GM12878 (cell line): ENCODE measurements around the gene DLST. TPM values are rescaled to one million over a fixed set of nuclear protein-coding genes. Genes with fewer than 3 reads are reported as not detected.

Source experiments
- ATAC-seq: fragments of 200-7000 bp; cut with Tn5 transposase; 3 replicates; pipeline ENCODE4 v1.9.1; 2020; ENCODE audit warnings: mild to moderate bottlenecking, moderate library complexity
- BruUV-seq: library from RNA; stranded (reverse); fragments of 400-500 nt; replicated peaks from 2 replicates; lab custom pipeline; 2021; lab: Mats Ljungman, UMichigan
- CTCF ChIA-PET: fragments of 300-600 bp; sonication (Branson Sonifier 250); formaldehyde crosslinking; extraction: SDS; loops from one replicate; lab custom pipeline; 2021; ENCODE audit warnings: inconsistent platforms; lab: Yijun Ruan, JAX
- POLR2A ChIA-PET: fragments of 350-600 bp; formaldehyde crosslinking; extraction: SDS; loops from one replicate; lab custom pipeline; 2021; ENCODE audit warnings: inconsistent platforms; lab: Charles Lee
- RAD21 ChIA-PET: fragments of 300-600 bp; sonication (Branson Sonifier 250); formaldehyde crosslinking; loops from one replicate; lab custom pipeline; 2023; ENCODE audit warnings: antibody characterized with exemption; ENCODE audit not compliant: unreplicated experiment; lab: Charles Lee
- SMC1A ChIA-PET: fragments of 300-600 bp; sonication (Branson Sonifier 250); formaldehyde crosslinking; loops from one replicate; lab custom pipeline; 2023; ENCODE audit not compliant: unreplicated experiment, uncharacterized antibody; lab: Charles Lee
- DNase-seq: peaks from one replicate; pipeline ENCODE4 v3.0.0-alpha.2; 2011; ENCODE audit warnings: low read depth, low spot score
- FAIRE-seq: peaks from 3 replicates; lab custom pipeline; 2011; peaks lifted over from hg19 to GRCh38; lab: Jason Lieb, UNC
- H2AFZ ChIP-seq: 2 replicates; pipeline ENCODE4 v1.6.0; 2011; ENCODE audit warnings: low read depth, low read length, control low read depth; ENCODE audit not compliant: control insufficient read depth
- H3K27ac ChIP-seq: 2 replicates; pipeline ENCODE4 v1.5.1; 2011; ENCODE audit warnings: control low read depth; ENCODE audit not compliant: control insufficient read depth, insufficient read depth
- H3K27me3 ChIP-seq, 2 experiments: replicated peaks in 1 of 2; 2 replicates each; pipeline versions ENCODE4 v1.6.0 to v1.6.1; 2011; ENCODE audit warnings: low read length in 1 of 2; ENCODE audit not compliant: control insufficient read depth in 2 of 2, insufficient read depth in 2 of 2
- H3K36me3 ChIP-seq, 2 experiments: 2 replicates each; pipeline ENCODE4 v1.5.1; 2011; ENCODE audit warnings: low read length in 1 of 2; ENCODE audit not compliant: control insufficient read depth in 2 of 2, insufficient read depth in 2 of 2
- H3K4me1 ChIP-seq: 2 replicates; pipeline ENCODE4 v1.6.1; 2011; ENCODE audit warnings: mild to moderate bottlenecking, low read length, moderate library complexity, mixed read lengths; ENCODE audit not compliant: control insufficient read depth, insufficient read depth
- H3K4me2 ChIP-seq: 2 replicates; pipeline ENCODE4 v1.6.0; 2011; ENCODE audit warnings: control low read depth; ENCODE audit not compliant: control insufficient read depth, insufficient read depth
- H3K4me3 ChIP-seq: fragments of 200-600 bp; sonication (generic); 2 replicates; pipeline ENCODE4 v1.5.1; 2016
- H3K79me2 ChIP-seq: 2 replicates; pipeline ENCODE4 v1.6.0; 2011; ENCODE audit warnings: low read length; ENCODE audit not compliant: control insufficient read depth, insufficient read depth
- H3K9ac ChIP-seq: 2 replicates; pipeline ENCODE4 v1.8.0; 2011; ENCODE audit warnings: low read length, control low read depth, mixed read lengths; ENCODE audit not compliant: control insufficient read depth, insufficient read depth
- H3K9me3 ChIP-seq: replicated peaks from 3 replicates; pipeline ENCODE4 v1.5.1; 2011; ENCODE audit warnings: mild to moderate bottlenecking, low read length; ENCODE audit not compliant: control insufficient read depth, insufficient read depth
- H4K20me1 ChIP-seq: 2 replicates; pipeline ENCODE4 v1.6.0; 2011; ENCODE audit not compliant: control insufficient read depth, insufficient read depth
- POLR2A ChIP-seq: IDR thresholded peaks from 2 replicates; pipeline ENCODE4 v1.6.1; 2011; ENCODE audit warnings: low read depth, mild to moderate bottlenecking, low read length
- POLR2AphosphoS5 ChIP-seq: IDR thresholded peaks from 2 replicates; pipeline ENCODE4 v1.6.1; 2011; ENCODE audit warnings: mild to moderate bottlenecking, low read length, inconsistent platforms
- SP1 ChIP-seq: IDR thresholded peaks from one replicate; pipeline ENCODE4 v1.6.1; 2011; ENCODE audit warnings: low read depth, low read length
- WGBS: methylation state at CpG from one replicate; pipeline ENCODE4 v1.1.6; 2016; ENCODE audit warnings: low lambda C conversion rate; ENCODE audit not compliant: insufficient replicate concordance, insufficient coverage; ENCODE audit errors: missing lambda C conversion rate; 5-methylcytosine and 5-hydroxymethylcytosine counted together
- in situ Hi-C: fragments of 300-500 bp; cut with MboI; formaldehyde crosslinking; loops from 9 replicates; pipeline ENCODE4 v1.14.3; 2018; ENCODE audit warnings: mixed read lengths
- intact Hi-C: fragments of 100-400 bp; cut with micrococcal nuclease; formaldehyde crosslinking; loops from one replicate; pipeline ENCODE4 v1.14.2; 2022; ENCODE audit not compliant: unreplicated experiment
- polyA plus RNA-seq, 11 experiments: library from polyadenylated mRNA; depleted of rRNA in 4 of 11; unstranded in 6 of 11; stranded (reverse) in 5 of 11; fragments of >200 nt; fragmentation: Nextera tagmentation in 4 of 11; fragmentation: Illumina TruSeq in 1 of 11; extraction: Ambion mirVana in 4 of 11; extraction: Trizol in 1 of 11; gene quantifications; 1 replicate in 1 of 11; 2 replicates in 10 of 11; pipeline versions ENCODE4 v1.2.1 to v1.2.3, GENCODE V29; 2011 to 2016; ENCODE audit warnings: inconsistent platforms in 2 of 11, missing spikeins in 2 of 11, low read depth in 1 of 11
- total RNA-seq, 4 experiments: library from RNA; depleted of rRNA in 3 of 4; stranded (reverse); fragments of >200 nt in 3 of 4; fragmentation: Illumina TruSeq in 1 of 4; extraction: Trizol in 1 of 4; gene quantifications; 2 replicates each; pipeline versions ENCODE4 v1.2.1 to v1.2.3, GENCODE V29; 2013 to 2021

The DLST gene
- total and polyA plus RNA-seq, 10 of the 15 experiments (the other 5 are each of a cell fraction or from before 2014, with no cell fraction given), result 2.9 to 141 (median 67.7) TPM

GRCh38 chr14:74904635-74905503 is 23.2 kb downstream of the DLST start:
- Histone ChIP-seq H3K9ac (no peak overlapping the region), H3K4me3 (no peak overlapping the region), H4K20me1 (no peaks in the 10 kb centered on the region), H3K79me2 (no peaks in the 10 kb centered on the region), H3K4me2 (no peak overlapping the region), H2AFZ (no peak overlapping the region), H3K9me3 (no peaks in the 10 kb centered on the region), H3K4me1 (peaks cover 4% of the 10 kb centered on the region; the same call in 1 of the 2 replicates), H3K36me3 (peaks cover 12 to 22% of the 10 kb centered on the region in 2 experiments; a peak in 3 of 4 replicates), H3K27me3 (no peaks in the 10 kb centered on the region), H3K27ac (no peak overlapping the region)
- intact Hi-C loops, result loop anchor here (1.0 kb wide), 1 partner anchor 44 kb away; no protein-coding TSS in a partner anchor
- CTCF ChIA-PET, result interaction anchor here (0.7 to 26.0 kb wide), 38 partner anchors 10 to 411 kb away, joined by 3 to 552 read pairs (median 4); partner anchors contain the start of genes ISCA2, NPC2, PROX2 and YLPM1
- WGBS, result 81% methylated on average over 6 of the region's 6 CpGs
- DNase-seq (no peak), ATAC-seq (no peak; the same call in 2 of the 3 replicates), FAIRE-seq (no peak)
- in situ Hi-C loops, result no loop called here
- RAD21 ChIA-PET, result interaction anchor here (0.8 to 5.6 kb wide), 8 partner anchors 10 to 296 kb away, joined by 3 to 114 read pairs (median 3); no protein-coding TSS in a partner anchor
- SMC1A ChIA-PET, result interaction anchor here (0.6 to 10.3 kb wide), 18 partner anchors 8 to 332 kb away, joined by 3 to 165 read pairs (median 4); partner anchors contain the start of gene DLST
- POLR2A ChIA-PET, result interaction anchor here (1.1 to 2.4 kb wide), 3 partner anchors 27 to 183 kb away, joined by 3 to 9 read pairs (median 3); no protein-coding TSS in a partner anchor
- TF ChIP-seq SP1 (no peak), POLR2A (peak; percentile 69), POLR2AphosphoS5 (0 out of 2 replicates have a peak, but pooled peaks have one; percentile 71)
- BruUV-seq, result no TSS peak
